Osteocyte (in vitro differentiated cells): ENCODE data around the gene FAM186B. TPM values are rescaled to one million over a fixed set of nuclear protein-coding genes. Genes with fewer than 3 reads are reported as not detected.

Experiments used
- DNase-seq: peaks from one replicate; pipeline ENCODE4 v3.0.0; 2021; ENCODE audit warnings: mixed read lengths; ENCODE audit not compliant: unreplicated experiment; ENCODE audit errors: extremely low spot score
- H3K27ac Mint-ChIP-seq: one replicate; pipeline ENCODE4 v1.8.0; 2021; ENCODE audit warnings: mild to moderate bottlenecking, mixed read lengths; ENCODE audit not compliant: unreplicated experiment
- H3K27me3 Mint-ChIP-seq: one replicate; pipeline ENCODE4 v1.8.0; 2021; ENCODE audit warnings: mixed read lengths; ENCODE audit not compliant: unreplicated experiment
- H3K36me3 Mint-ChIP-seq: one replicate; pipeline ENCODE4 v1.8.0; 2021; ENCODE audit warnings: mixed read lengths; ENCODE audit not compliant: unreplicated experiment
- H3K4me1 Mint-ChIP-seq: one replicate; pipeline ENCODE4 v1.8.0; 2021; ENCODE audit warnings: mixed read lengths; ENCODE audit not compliant: unreplicated experiment
- H3K4me3 Mint-ChIP-seq: one replicate; pipeline ENCODE4 v1.8.0; 2021; ENCODE audit warnings: mild to moderate bottlenecking, moderate library complexity, mixed read lengths; ENCODE audit not compliant: unreplicated experiment
- H3K9me3 Mint-ChIP-seq: one replicate; pipeline ENCODE4 v1.8.0; 2021; ENCODE audit warnings: mixed read lengths; ENCODE audit not compliant: unreplicated experiment
- CTCF ChIP-seq: fragments of 200-600 bp; sonication (generic); IDR thresholded peaks from 2 replicates; pipeline ENCODE4 v1.5.0; 2021; ENCODE audit warnings: antibody characterized with exemption, mild to moderate bottlenecking, moderate library complexity
- total RNA-seq: library from RNA; stranded (reverse); gene quantifications from 2 replicates; pipeline ENCODE4 v1.2.1, GENCODE V29; 2021

FAM186B gene
- total RNA-seq, 1 donor from 2014 or later: 0.30 TPM

GRCh38 chr12:49604856-49605255 lies 583 bp downstream of the FAM186B start:
- no peak for DNase-seq
- no peak overlapping the region for H3K4me3 Mint-ChIP-seq
- no peak overlapping the region for H3K27ac Mint-ChIP-seq
- peaks cover 3% of the 10 kb centered on the region for H3K4me1 Mint-ChIP-seq
- no peak for TF ChIP-seq CTCF
- peaks cover 3% of the 10 kb centered on the region for H3K36me3 Mint-ChIP-seq
- H3K9me3 Mint-ChIP-seq: no peaks in the 10 kb centered on the region
- no peaks in the 10 kb centered on the region for H3K27me3 Mint-ChIP-seq

GRCh38 chr12:49603721-49604120 lies 1.7 kb downstream of the FAM186B start:
- DNase-seq: no peak
- H3K36me3 Mint-ChIP-seq: peaks cover 3% of the 10 kb centered on the region
- H3K4me1 Mint-ChIP-seq: peaks cover 3% of the 10 kb centered on the region
- H3K27ac Mint-ChIP-seq: no peak overlapping the region
- TF ChIP-seq CTCF: no peak
- H3K4me3 Mint-ChIP-seq: no peak overlapping the region
- H3K9me3 Mint-ChIP-seq: no peaks in the 10 kb centered on the region
- H3K27me3 Mint-ChIP-seq: no peaks in the 10 kb centered on the region

GRCh38 chr12:49599961-49600360 lies 5.5 kb downstream of the FAM186B start:
- H3K4me1 Mint-ChIP-seq: peaks cover 2% of the 10 kb centered on the region
- DNase-seq: no peak
- peaks cover 3% of the 10 kb centered on the region for H3K36me3 Mint-ChIP-seq
- H3K27ac Mint-ChIP-seq: no peak overlapping the region
- no peak for TF ChIP-seq CTCF
- no peak overlapping the region for H3K4me3 Mint-ChIP-seq
- H3K27me3 Mint-ChIP-seq: no peaks in the 10 kb centered on the region
- no peaks in the 10 kb centered on the region for H3K9me3 Mint-ChIP-seq

GRCh38 chr12:49598527-49598926 lies 6.9 kb downstream of the FAM186B start:
- no peak for DNase-seq
- H3K9me3 Mint-ChIP-seq: no peaks in the 10 kb centered on the region
- no peak overlapping the region for H3K27ac Mint-ChIP-seq
- H3K4me1 Mint-ChIP-seq: no peaks in the 10 kb centered on the region
- no peak for TF ChIP-seq CTCF
- H3K27me3 Mint-ChIP-seq: no peaks in the 10 kb centered on the region
- no peak overlapping the region for H3K4me3 Mint-ChIP-seq
- H3K36me3 Mint-ChIP-seq: peaks cover 3% of the 10 kb centered on the region

GRCh38 chr12:49588721-49589516 lies 16.5 kb downstream of the FAM186B start:
- H3K27me3 Mint-ChIP-seq: no peaks in the 10 kb centered on the region
- H3K36me3 Mint-ChIP-seq: peaks cover 10% of the 10 kb centered on the region
- H3K27ac Mint-ChIP-seq: peak overlapping the region; percentile 25
- no peak for TF ChIP-seq CTCF
- H3K9me3 Mint-ChIP-seq: no peaks in the 10 kb centered on the region
- DNase-seq: no peak
- H3K4me3 Mint-ChIP-seq: no peak overlapping the region
- peaks cover 32% of the 10 kb centered on the region for H3K4me1 Mint-ChIP-seq
